ENCODE results near the gene CHSY1.
"Not testable (repeated sequence)": the region's sequence is repeated elsewhere in the genome, so short reads cannot be mapped to it uniquely, and the experiment has no call there.

CHSY1 gene

DNA sequence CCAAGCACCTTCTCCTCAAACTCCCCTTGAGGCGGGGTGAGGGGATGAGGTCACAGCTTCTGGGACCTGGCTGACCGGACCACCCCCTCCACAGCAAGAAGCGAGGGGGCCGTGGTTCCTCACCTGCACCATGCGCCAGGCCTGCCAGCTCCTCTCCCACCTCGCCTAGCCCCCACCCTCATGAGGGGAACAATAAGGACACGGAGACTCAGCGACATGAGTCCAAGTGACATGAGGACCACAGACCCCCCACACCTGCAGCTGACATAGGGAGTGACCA, 118.7 kb downstream of the CHSY1 start:
- H3K36me3 Mint-ChIP-seq: peaks cover 9% of the 10 kb centered on the region
- CTCF ChIA-PET: no interaction called here
- no peak overlapping the region for H3K27ac Mint-ChIP-seq
- peaks cover 53% of the 10 kb centered on the region for H3K4me1 Mint-ChIP-seq
- no peak for DNase-seq
- H3K9me3 Mint-ChIP-seq: peaks cover 8% of the 10 kb centered on the region
- peaks cover 22% of the 10 kb centered on the region for H3K27me3 Mint-ChIP-seq
- H3K4me3 Mint-ChIP-seq: no peak overlapping the region

- no peak overlapping the region for H3K4me3 Mint-ChIP-seq
- H3K27me3 Mint-ChIP-seq: peaks cover 22% of the 10 kb centered on the region
- peaks cover 14% of the 10 kb centered on the region for H3K36me3 Mint-ChIP-seq
- peaks cover 55% of the 10 kb centered on the region for H3K4me1 Mint-ChIP-seq
- CTCF ChIA-PET: no interaction called here
- H3K9me3 Mint-ChIP-seq: peaks cover 8% of the 10 kb centered on the region
- H3K27ac Mint-ChIP-seq: no peak overlapping the region
- DNase-seq: no peak
Measured at GRCh38 chr15:101132390-101133180, 119.3 kb downstream of the CHSY1 start.

- Mint-ChIP-seq H3K4me3 (no peak overlapping the region), H3K27me3 (peaks cover 22% of the 10 kb centered on the region), H3K4me1 (peaks cover 55% of the 10 kb centered on the region), H3K9me3 (peaks cover 8% of the 10 kb centered on the region), H3K36me3 (peaks cover 16% of the 10 kb centered on the region), H3K27ac (no peak overlapping the region)
- CTCF ChIA-PET: no interaction called here
- no peak for DNase-seq
Measured at GRCh38 chr15:101131489-101132389, 120.1 kb downstream of the CHSY1 start.

- Mint-ChIP-seq H3K4me3 (no peak overlapping the region), H3K4me1 (peaks cover 55% of the 10 kb centered on the region), H3K27me3 (peaks cover 18% of the 10 kb centered on the region), H3K36me3 (peaks cover 14% of the 10 kb centered on the region), H3K9me3 (peaks cover 8% of the 10 kb centered on the region), H3K27ac (no peak overlapping the region)
- CTCF ChIA-PET: no interaction called here
- no peak for DNase-seq
Measured at GRCh38 chr15:101129851-101130380, 121.9 kb downstream of the CHSY1 start.

- CTCF ChIA-PET: interaction anchor here (1.1 to 1.3 kb wide), 2 partner anchors 9 to 113 kb away, joined by 3 read pairs; no protein-coding TSS in a partner anchor
- Mint-ChIP-seq H3K27ac (peak overlapping the region; percentile 97), H3K27me3 (peaks cover 18% of the 10 kb centered on the region), H3K4me1 (peaks cover 64% of the 10 kb centered on the region), H3K36me3 (peaks cover 11% of the 10 kb centered on the region), H3K4me3 (no peak overlapping the region), H3K9me3 (peaks cover 3% of the 10 kb centered on the region)
- DNase-seq: no peak
Measured at GRCh38 chr15:101128221-101129015, 123.4 kb downstream of the CHSY1 start.

GRCh38 chr15:101127506-101128076, 124.3 kb downstream of the CHSY1 start:
- H3K4me1 Mint-ChIP-seq: peaks cover 71% of the 10 kb centered on the region

GRCh38 chr15:101126618-101127505, 125.0 kb downstream of the CHSY1 start:
- Mint-ChIP-seq H3K36me3 (peaks cover 14% of the 10 kb centered on the region), H3K9me3 (peaks cover 3% of the 10 kb centered on the region), H3K4me3 (peak overlapping the region; percentile 59), H3K4me1 (peaks cover 78% of the 10 kb centered on the region), H3K27ac (peak overlapping the region; percentile 97), H3K27me3 (peaks cover 18% of the 10 kb centered on the region)
- CTCF ChIA-PET: interaction anchor here (0.6 to 1.7 kb wide), 11 partner anchors 62 to 131 kb away, joined by 3 to 8 read pairs (median 3); partner anchors contain the start of gene CHSY1
- peak; percentile 42 for DNase-seq

More at GRCh38 chr15:101127506-101128076, 124.3 kb downstream of the CHSY1 start:
- CTCF ChIA-PET: interaction anchor here (0.6 to 1.7 kb wide), 9 partner anchors 8 to 126 kb away, joined by 3 to 8 read pairs (median 3); partner anchors contain the start of gene CHSY1
- DNase-seq: peak; percentile 58
- peaks cover 18% of the 10 kb centered on the region for H3K27me3 Mint-ChIP-seq
- H3K36me3 Mint-ChIP-seq: peaks cover 14% of the 10 kb centered on the region
- H3K4me3 Mint-ChIP-seq: peak overlapping the region; percentile 59
- peak overlapping the region; percentile 97 for H3K27ac Mint-ChIP-seq
- peaks cover 3% of the 10 kb centered on the region for H3K9me3 Mint-ChIP-seq

GRCh38 chr15:101125881-101126428, 125.9 kb downstream of the CHSY1 start:
- Mint-ChIP-seq H3K27me3 (peaks cover 19% of the 10 kb centered on the region), H3K36me3 (peaks cover 14% of the 10 kb centered on the region), H3K4me1 (peaks cover 81% of the 10 kb centered on the region), H3K4me3 (peak overlapping the region; percentile 17), H3K27ac (peak overlapping the region; percentile 97)
- CTCF ChIA-PET: interaction anchor here (1.0 to 1.7 kb wide), 5 partner anchors 71 to 132 kb away, joined by 4 to 8 read pairs (median 7); no protein-coding TSS in a partner anchor
- H3K9me3 Mint-ChIP-seq, DNase-seq: not testable (repeated sequence)
